Osteoblast (primary cell): ENCODE measurements around the gene ZWILCH. TPM values are rescaled to one million over a fixed set of nuclear protein-coding genes. Genes with fewer than 3 reads are reported as not detected.

Source experiments
- DNase-seq: peaks from one replicate; pipeline ENCODE4 v3.0.0; 2011; ENCODE audit warnings: low spot score, mixed read lengths; ENCODE audit not compliant: insufficient read length; ENCODE audit errors: missing footprints
- H2AFZ ChIP-seq: 2 replicates; pipeline ENCODE4 v1.6.0; 2011; ENCODE audit warnings: mild to moderate bottlenecking, low read length
- H3K27ac ChIP-seq: 2 replicates; pipeline ENCODE4 v1.5.1; 2011; ENCODE audit warnings: mild to moderate bottlenecking, low read depth, low read length, moderate library complexity
- H3K27me3 ChIP-seq: 2 replicates; pipeline ENCODE4 v1.6.0; 2012; ENCODE audit warnings: mild to moderate bottlenecking, control low read depth, inconsistent platforms, low read length, moderate library complexity; ENCODE audit not compliant: insufficient read depth
- H3K36me3 ChIP-seq: 2 replicates; pipeline ENCODE4 v1.5.1; 2011; ENCODE audit warnings: mild to moderate bottlenecking, low read length, control low read depth, moderate library complexity; ENCODE audit not compliant: insufficient read depth
- H3K4me1 ChIP-seq: 2 replicates; pipeline ENCODE4 v1.5.1; 2011; ENCODE audit warnings: mild to moderate bottlenecking, low read length, control low read depth, moderate library complexity; ENCODE audit not compliant: insufficient read depth
- H3K4me2 ChIP-seq: 2 replicates; pipeline ENCODE4 v1.6.0; 2011; ENCODE audit warnings: mild to moderate bottlenecking, low read length; ENCODE audit not compliant: insufficient read depth
- H3K4me3 ChIP-seq: fragments of 200-600 bp; sonication (generic); 3 replicates; pipeline ENCODE4 v1.5.1; 2012; ENCODE audit warnings: mild to moderate bottlenecking, low read length, inconsistent platforms; ENCODE audit not compliant: insufficient read depth
- H3K79me2 ChIP-seq: 2 replicates; pipeline ENCODE4 v1.6.0; 2012; ENCODE audit warnings: mild to moderate bottlenecking, low read length, control low read depth, inconsistent platforms; ENCODE audit not compliant: insufficient read depth
- H3K9me3 ChIP-seq: 2 replicates; pipeline ENCODE4 v1.5.1; 2011; ENCODE audit warnings: low read depth, low read length, control low read depth
- H4K20me1 ChIP-seq: 2 replicates; pipeline ENCODE4 v1.6.0; 2012; ENCODE audit warnings: mild to moderate bottlenecking, low read length, control low read depth; ENCODE audit not compliant: insufficient read depth
- total RNA-seq: library from RNA; depleted of rRNA; stranded (reverse); fragments of >200 nt; gene quantifications from 2 replicates; pipeline ENCODE4 v1.2.3, GENCODE V29; 2012
- TF ChIP-seq, protein P1 (sequence below): IDR thresholded peaks from 2 replicates; pipeline ENCODE4 v1.5.1; 2011; ENCODE audit warnings: mild to moderate bottlenecking, low read depth, low read length, moderate library complexity; ENCODE audit errors: extremely low read depth

Gene ZWILCH
- total RNA-seq, 1 donor, result 8.7 TPM

- TF ChIP-seq, protein P1, sequence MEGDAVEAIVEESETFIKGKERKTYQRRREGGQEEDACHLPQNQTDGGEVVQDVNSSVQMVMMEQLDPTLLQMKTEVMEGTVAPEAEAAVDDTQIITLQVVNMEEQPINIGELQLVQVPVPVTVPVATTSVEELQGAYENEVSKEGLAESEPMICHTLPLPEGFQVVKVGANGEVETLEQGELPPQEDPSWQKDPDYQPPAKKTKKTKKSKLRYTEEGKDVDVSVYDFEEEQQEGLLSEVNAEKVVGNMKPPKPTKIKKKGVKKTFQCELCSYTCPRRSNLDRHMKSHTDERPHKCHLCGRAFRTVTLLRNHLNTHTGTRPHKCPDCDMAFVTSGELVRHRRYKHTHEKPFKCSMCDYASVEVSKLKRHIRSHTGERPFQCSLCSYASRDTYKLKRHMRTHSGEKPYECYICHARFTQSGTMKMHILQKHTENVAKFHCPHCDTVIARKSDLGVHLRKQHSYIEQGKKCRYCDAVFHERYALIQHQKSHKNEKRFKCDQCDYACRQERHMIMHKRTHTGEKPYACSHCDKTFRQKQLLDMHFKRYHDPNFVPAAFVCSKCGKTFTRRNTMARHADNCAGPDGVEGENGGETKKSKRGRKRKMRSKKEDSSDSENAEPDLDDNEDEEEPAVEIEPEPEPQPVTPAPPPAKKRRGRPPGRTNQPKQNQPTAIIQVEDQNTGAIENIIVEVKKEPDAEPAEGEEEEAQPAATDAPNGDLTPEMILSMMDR, result no peak
- H3K36me3 ChIP-seq, result peaks cover 77% of the 10 kb centered on the region
- no peak overlapping the region for H3K4me3 ChIP-seq
- peaks cover 3% of the 10 kb centered on the region for H3K79me2 ChIP-seq
- H3K4me2 ChIP-seq, result no peak overlapping the region
- no peaks in the 10 kb centered on the region for H3K9me3 ChIP-seq
- H3K27me3 ChIP-seq, result no peaks in the 10 kb centered on the region
- H3K4me1 ChIP-seq, result peaks cover 3% of the 10 kb centered on the region
- peaks cover 15% of the 10 kb centered on the region for H4K20me1 ChIP-seq
- DNase-seq, result peak; percentile 86
- H2AFZ ChIP-seq, result no peak overlapping the region
- no peak overlapping the region for H3K27ac ChIP-seq
These were observed 15.8 kb upstream of the ZWILCH start for GRCh38 chr15:66489179-66489791.

- H4K20me1 ChIP-seq, result peaks cover 6% of the 10 kb centered on the region
- no peak overlapping the region for H3K4me3 ChIP-seq
- H3K79me2 ChIP-seq, result peaks cover 19% of the 10 kb centered on the region
- no peaks in the 10 kb centered on the region for H3K27me3 ChIP-seq
- no peak for DNase-seq
- H2AFZ ChIP-seq, result no peak overlapping the region
- TF ChIP-seq, protein P1, result no peak
- H3K4me1 ChIP-seq, result peaks cover 4% of the 10 kb centered on the region
- H3K9me3 ChIP-seq, result no peaks in the 10 kb centered on the region
- H3K27ac ChIP-seq, result no peak overlapping the region
- H3K4me2 ChIP-seq, result no peak overlapping the region
- peaks cover 77% of the 10 kb centered on the region for H3K36me3 ChIP-seq
These were observed 13.3 kb upstream of the ZWILCH start for GRCh38 chr15:66491846-66492245.

DNA sequence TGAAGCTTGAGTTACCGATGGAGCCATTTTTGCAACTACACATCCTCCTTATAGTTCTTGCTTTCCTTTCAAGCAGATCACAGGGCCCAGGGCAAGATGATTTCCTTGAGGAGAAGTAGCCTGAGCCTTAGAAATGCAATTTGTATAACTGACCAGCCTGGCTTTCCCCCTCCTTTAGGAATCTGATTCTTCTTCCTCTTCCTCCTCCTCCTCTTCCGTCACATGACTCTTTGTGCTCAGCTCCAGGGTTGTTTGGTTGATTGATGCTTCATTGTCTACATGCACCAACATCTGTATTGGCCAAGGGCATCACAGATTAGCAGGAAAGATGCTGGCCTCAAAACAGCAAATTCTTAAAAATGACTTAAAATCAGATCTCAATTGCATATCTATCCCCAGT lies 10.9 kb upstream of the ZWILCH start:
- no peak overlapping the region for H2AFZ ChIP-seq
- peaks cover 25% of the 10 kb centered on the region for H3K79me2 ChIP-seq
- TF ChIP-seq, protein P1, result no peak
- H3K4me2 ChIP-seq, result no peak overlapping the region
- H3K4me1 ChIP-seq, result peaks cover 13% of the 10 kb centered on the region
- H4K20me1 ChIP-seq, result peaks cover 17% of the 10 kb centered on the region
- H3K36me3 ChIP-seq, result peaks cover 75% of the 10 kb centered on the region
- DNase-seq, result no peak
- no peaks in the 10 kb centered on the region for H3K27me3 ChIP-seq
- H3K9me3 ChIP-seq, result no peaks in the 10 kb centered on the region
- H3K27ac ChIP-seq, result no peak overlapping the region
- no peak overlapping the region for H3K4me3 ChIP-seq

DNA sequence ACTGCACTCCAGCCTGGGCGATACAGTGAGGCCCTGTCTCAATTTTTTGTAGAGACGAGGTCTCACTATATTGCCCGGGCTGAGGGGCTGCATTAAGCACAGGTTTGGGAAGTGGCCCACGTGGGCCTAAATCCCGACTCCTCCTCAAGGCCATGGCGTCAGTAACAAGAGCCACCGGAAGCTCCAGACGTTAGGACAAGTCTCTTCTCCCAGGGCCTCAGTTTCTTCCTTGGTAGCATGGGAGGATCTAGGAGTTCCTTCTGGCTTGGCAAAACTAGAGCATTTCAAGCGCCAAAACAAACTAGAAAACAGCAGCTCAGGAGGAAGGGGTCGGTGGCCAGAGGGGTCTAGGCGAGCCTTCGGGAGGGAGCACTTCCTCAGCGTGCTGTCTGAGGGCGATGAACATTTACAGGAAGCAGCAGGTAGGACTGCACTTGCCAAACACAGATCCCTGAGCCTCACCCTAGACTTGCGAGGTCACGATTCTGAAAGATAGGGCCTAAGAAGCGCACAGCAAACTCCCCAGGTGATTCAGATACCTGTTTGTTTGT lies 8.1 kb upstream of the ZWILCH start:
- Histone ChIP-seq H3K36me3 (peaks cover 79% of the 10 kb centered on the region), H4K20me1 (peaks cover 24% of the 10 kb centered on the region), H3K79me2 (peaks cover 36% of the 10 kb centered on the region), H3K27ac (peak overlapping the region; percentile 86), H3K4me2 (peak overlapping the region; percentile 98), H2AFZ (peak overlapping the region; percentile 69), H3K4me1 (peaks cover 11% of the 10 kb centered on the region), H3K4me3 (peak overlapping the region; percentile 98), H3K9me3 (no peaks in the 10 kb centered on the region), H3K27me3 (no peaks in the 10 kb centered on the region)
- TF ChIP-seq, protein P1, result no peak
- DNase-seq, result no peak
